Measurements from ENCODE around the gene FBXL7. TPM values are rescaled to one million over a fixed set of nuclear protein-coding genes. Genes with fewer than 3 reads are reported as not detected.
A peak's percentile ranks its signal among the peaks of the same experiment; 100 is the strongest.

FBXL7 gene
- total RNA-seq, 4 donors from 2014 or later, result 6.5 to 37.0 (median 19.7) TPM

DNA sequence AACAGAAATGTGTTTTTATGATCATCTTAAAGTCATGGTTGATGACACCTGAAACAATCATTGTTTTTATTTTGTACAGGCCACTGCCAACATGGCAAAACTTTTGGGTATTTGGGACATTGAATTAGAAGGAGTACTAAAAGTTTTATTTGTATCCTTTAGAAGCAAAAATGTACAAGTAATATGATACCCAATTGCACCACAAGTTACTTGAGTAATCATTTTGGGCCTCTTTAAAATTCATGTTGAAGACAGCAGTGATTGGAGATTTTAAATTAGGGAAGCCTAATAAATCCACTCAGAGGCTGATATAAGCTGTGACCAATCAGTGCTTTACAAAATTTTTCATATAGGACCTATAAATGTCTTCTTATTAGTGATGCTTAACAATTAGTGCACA, 466.7 kb downstream of the FBXL7 start:
- intact Hi-C loops (cut with DNase I; ENCODE audit: low total_unique reads), result no loop called here
- DNase-seq, result no peak
- Histone ChIP-seq H3K27ac (no peak overlapping the region), H3K4me1 (no peaks in the 10 kb centered on the region), H3K36me3 (no peaks in the 10 kb centered on the region), H3K27me3 (no peaks in the 10 kb centered on the region), H3K9me3 (no peaks in the 10 kb centered on the region), H3K4me3 (no peak overlapping the region)
- TF ChIP-seq, protein P1, sequence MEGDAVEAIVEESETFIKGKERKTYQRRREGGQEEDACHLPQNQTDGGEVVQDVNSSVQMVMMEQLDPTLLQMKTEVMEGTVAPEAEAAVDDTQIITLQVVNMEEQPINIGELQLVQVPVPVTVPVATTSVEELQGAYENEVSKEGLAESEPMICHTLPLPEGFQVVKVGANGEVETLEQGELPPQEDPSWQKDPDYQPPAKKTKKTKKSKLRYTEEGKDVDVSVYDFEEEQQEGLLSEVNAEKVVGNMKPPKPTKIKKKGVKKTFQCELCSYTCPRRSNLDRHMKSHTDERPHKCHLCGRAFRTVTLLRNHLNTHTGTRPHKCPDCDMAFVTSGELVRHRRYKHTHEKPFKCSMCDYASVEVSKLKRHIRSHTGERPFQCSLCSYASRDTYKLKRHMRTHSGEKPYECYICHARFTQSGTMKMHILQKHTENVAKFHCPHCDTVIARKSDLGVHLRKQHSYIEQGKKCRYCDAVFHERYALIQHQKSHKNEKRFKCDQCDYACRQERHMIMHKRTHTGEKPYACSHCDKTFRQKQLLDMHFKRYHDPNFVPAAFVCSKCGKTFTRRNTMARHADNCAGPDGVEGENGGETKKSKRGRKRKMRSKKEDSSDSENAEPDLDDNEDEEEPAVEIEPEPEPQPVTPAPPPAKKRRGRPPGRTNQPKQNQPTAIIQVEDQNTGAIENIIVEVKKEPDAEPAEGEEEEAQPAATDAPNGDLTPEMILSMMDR (IDR thresholded peaks at IDR 0.05), result no peak
- TF ChIP-seq POLR2A (IDR thresholded peaks at IDR 0.05), result no peak

DNA sequence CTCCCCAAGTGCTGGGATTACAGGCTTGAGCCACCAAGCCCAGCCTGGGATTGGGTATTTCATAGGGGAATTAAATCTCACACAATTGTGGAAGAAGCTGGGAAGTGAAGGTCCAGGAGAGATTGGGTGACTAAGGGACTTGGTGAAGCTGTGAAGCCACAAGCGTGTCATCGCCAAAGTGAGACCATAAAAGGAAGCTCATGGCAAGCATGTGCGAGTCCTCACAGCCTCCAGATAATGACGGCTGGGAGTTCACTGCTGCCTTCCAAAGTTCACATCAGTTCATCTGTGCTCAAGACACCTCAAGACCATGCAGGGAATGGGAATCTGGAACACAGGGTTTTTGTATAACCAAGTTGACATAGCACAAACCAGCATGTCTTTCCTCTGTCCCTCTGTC, 469.0 kb downstream of the FBXL7 start:
- Histone ChIP-seq H3K4me3 (no peak overlapping the region), H3K36me3 (no peaks in the 10 kb centered on the region), H3K4me1 (no peaks in the 10 kb centered on the region), H3K27me3 (no peaks in the 10 kb centered on the region), H3K27ac (no peak overlapping the region), H3K9me3 (no peaks in the 10 kb centered on the region)
- intact Hi-C loops (cut with DNase I; ENCODE audit: low total_unique reads), result no loop called here
- TF ChIP-seq, protein P1 (IDR thresholded peaks at IDR 0.05), result no peak
- no peak for TF ChIP-seq POLR2A (IDR thresholded peaks at IDR 0.05)
- DNase-seq, result no peak

DNA sequence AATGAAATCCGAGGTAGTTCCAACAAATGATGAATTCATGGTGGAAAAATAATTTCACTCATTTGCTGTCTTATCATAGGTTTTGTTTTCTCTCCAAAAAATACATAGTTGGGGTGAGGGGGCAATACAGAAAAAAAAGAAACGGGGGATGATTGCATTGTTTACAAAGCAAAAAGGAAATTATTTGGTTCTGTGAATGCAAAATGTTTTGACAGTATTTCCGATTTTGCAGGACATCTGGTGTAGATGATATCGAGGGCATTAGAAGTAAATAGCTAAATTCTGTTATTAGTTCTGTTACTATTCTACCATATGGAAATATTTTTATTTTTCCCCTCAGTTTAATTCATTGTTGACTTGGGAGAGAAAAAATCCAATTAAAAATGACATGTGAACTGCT, 477.9 kb downstream of the FBXL7 start:
- no peaks in the 10 kb centered on the region for H3K36me3 ChIP-seq
- intact Hi-C loops (cut with DNase I; ENCODE audit: low total_unique reads), result no loop called here
- TF ChIP-seq, protein P1 (IDR thresholded peaks at IDR 0.05), result no peak
- no peak for TF ChIP-seq POLR2A (IDR thresholded peaks at IDR 0.05)
- DNase-seq, result no peak
- no peaks in the 10 kb centered on the region for H3K9me3 ChIP-seq
- H3K4me3 ChIP-seq, result no peak overlapping the region
- H3K27me3 ChIP-seq, result no peaks in the 10 kb centered on the region
- H3K27ac ChIP-seq, result no peak overlapping the region
- no peaks in the 10 kb centered on the region for H3K4me1 ChIP-seq

DNA sequence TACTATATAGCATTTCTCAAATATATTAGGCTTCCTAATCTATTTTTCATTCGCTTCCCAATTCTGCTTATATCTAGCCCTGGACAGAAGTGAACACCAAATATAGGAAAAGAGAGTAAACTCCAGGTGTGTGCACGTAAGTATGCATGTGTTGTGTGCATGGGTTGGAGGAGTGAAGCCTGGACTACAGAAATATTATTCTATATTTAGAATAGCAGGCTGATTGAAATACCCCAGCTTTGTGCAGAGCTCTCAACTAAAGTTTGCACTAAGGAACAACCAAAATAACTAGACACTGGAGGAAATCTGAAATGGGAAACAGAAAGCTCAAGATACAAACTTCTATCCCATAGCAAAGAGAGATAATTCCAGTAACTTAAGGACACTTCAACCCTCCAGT, 480.9 kb downstream of the FBXL7 start:
- Histone ChIP-seq H3K9me3 (no peaks in the 10 kb centered on the region), H3K27ac (no peak overlapping the region), H3K36me3 (no peaks in the 10 kb centered on the region), H3K4me1 (no peaks in the 10 kb centered on the region), H3K27me3 (no peaks in the 10 kb centered on the region), H3K4me3 (no peak overlapping the region)
- intact Hi-C loops (cut with DNase I; ENCODE audit: low total_unique reads), result no loop called here
- TF ChIP-seq, protein P1 (IDR thresholded peaks at IDR 0.05), result no peak
- TF ChIP-seq POLR2A (IDR thresholded peaks at IDR 0.05), result no peak
- no peak for DNase-seq

DNA sequence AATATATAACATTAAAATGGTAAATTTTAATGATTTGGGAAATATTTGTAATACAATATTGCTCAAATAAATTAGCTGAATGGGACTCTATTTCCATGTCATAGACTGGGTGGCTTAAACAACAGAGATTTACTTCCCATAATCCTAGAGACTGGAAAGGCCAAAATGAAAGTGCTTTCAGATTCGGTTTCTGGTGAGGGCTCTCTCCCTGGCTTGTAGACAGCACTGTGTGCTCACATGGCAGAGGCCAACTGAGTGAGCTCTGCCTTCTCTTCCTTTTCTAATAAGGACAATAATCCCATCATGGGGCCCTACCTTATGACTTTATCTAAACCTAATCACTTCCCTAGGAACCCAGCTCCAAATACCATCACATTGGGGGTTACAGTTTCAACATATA, 483.4 kb downstream of the FBXL7 start:
- no peak overlapping the region for H3K4me3 ChIP-seq
- H3K9me3 ChIP-seq, result no peaks in the 10 kb centered on the region
- intact Hi-C loops (cut with DNase I; ENCODE audit: low total_unique reads), result no loop called here
- TF ChIP-seq POLR2A (IDR thresholded peaks at IDR 0.05), result no peak
- TF ChIP-seq, protein P1 (IDR thresholded peaks at IDR 0.05), result no peak
- H3K27me3 ChIP-seq, result no peaks in the 10 kb centered on the region
- H3K36me3 ChIP-seq, result no peaks in the 10 kb centered on the region
- DNase-seq, result no peak
- no peak overlapping the region for H3K27ac ChIP-seq
- no peaks in the 10 kb centered on the region for H3K4me1 ChIP-seq

MicroRNA genes within 50 kb of the gene (microRNA counts, 767-probe panel; counts per million panel counts)
- microRNA hsa-miR-887, result 0 counts per million in 2 donors

Small RNAs within 50 kb of the gene (microRNA-seq; reads per million reads assigned to microRNA genes)
- 125 reads per million, percentile 59 among the genes with 10 or more reads in this experiment for gene MIR887 (ENCODE audit: borderline microRNAs expressed, borderline replicate concordance)

Small RNAs within 50 kb of the gene (small RNA-seq; reads per million reads assigned to genes)
- gene MIR887, result 2.7 reads per million, percentile 79 among the genes with 10 or more reads in this experiment
